SK-N-SH treated with all-trans-retinoic acid at 6 μM for 48 hours (cell line): ENCODE results near the gene PLD1.

Experiments used
- CSRNP3 ChIP-seq: fragments of 250-450 bp; sonication (Bioruptor Pico); IDR thresholded peaks from 2 replicates; pipeline ENCODE4 v1.5.1; 2021; ENCODE audit warnings: mild to moderate bottlenecking, moderate library complexity
- ISL1 ChIP-seq: fragments of 250-450 bp; sonication (Bioruptor Pico); IDR thresholded peaks from 2 replicates; pipeline ENCODE4 v2.1.2; 2022; ENCODE audit warnings: mild to moderate bottlenecking, moderate library complexity
- OSR1 ChIP-seq: fragments of 250-450 bp; sonication (Bioruptor Pico); IDR thresholded peaks from 2 replicates; pipeline ENCODE4 v1.8.0; 2022; ENCODE audit warnings: moderate library complexity, mild to moderate bottlenecking, inconsistent platforms
- PATZ1 ChIP-seq: fragments of 250-450 bp; sonication (Bioruptor Pico); IDR thresholded peaks from 2 replicates; pipeline ENCODE4 v1.8.0; 2020; ENCODE audit warnings: mild to moderate bottlenecking, moderate library complexity, borderline replicate concordance
- RARB ChIP-seq: fragments of 250-450 bp; sonication (Bioruptor Pico); IDR thresholded peaks from 2 replicates; pipeline ENCODE4 v1.8.0; 2021; ENCODE audit warnings: mild to moderate bottlenecking, moderate library complexity
- TOX ChIP-seq: fragments of 250-450 bp; sonication (Bioruptor Pico); IDR thresholded peaks from 2 replicates; pipeline ENCODE4 v1.8.0; 2021; ENCODE audit warnings: mild to moderate bottlenecking, moderate library complexity, borderline replicate concordance
- ZC3H10 ChIP-seq: fragments of 250-450 bp; sonication (Bioruptor Pico); IDR thresholded peaks from 2 replicates; pipeline ENCODE4 v1.5.1; 2021; ENCODE audit warnings: mild to moderate bottlenecking, moderate library complexity
- ZFP30 ChIP-seq: fragments of 450-650 bp; formaldehyde crosslinking; IDR thresholded peaks from 2 replicates; pipeline ENCODE4 v1.5.0; 2022; ENCODE audit warnings: mild to moderate bottlenecking, moderate library complexity

- TF ChIP-seq ZC3H10 (no peak), RARB (no peak), OSR1 (CRISPR knock-in tag) (no peak), CSRNP3 (CRISPR knock-in tag) (no peak), ZFP30 (CRISPR knock-in tag) (no peak), ISL1 (no peak), PATZ1 (CRISPR knock-in tag) (no peak), TOX (CRISPR knock-in tag) (no peak)
These were observed 123.2 kb downstream of the PLD1 start for GRCh38 chr3:171687064-171687463.
